GM12874 (cell line): ENCODE measurements around the gene MYO16.

Experiments
- TF ChIP-seq, protein P1 (sequence below): IDR thresholded peaks from 2 replicates; pipeline ENCODE4 v1.5.1; 2011; ENCODE audit warnings: low read depth, mild to moderate bottlenecking, control low read depth, low read length, moderate library complexity; ENCODE audit not compliant: insufficient read depth

Gene MYO16

GRCh38 chr13:108915634-108916512 is 286.5 kb downstream of the MYO16 start:
- TF ChIP-seq, protein P1, sequence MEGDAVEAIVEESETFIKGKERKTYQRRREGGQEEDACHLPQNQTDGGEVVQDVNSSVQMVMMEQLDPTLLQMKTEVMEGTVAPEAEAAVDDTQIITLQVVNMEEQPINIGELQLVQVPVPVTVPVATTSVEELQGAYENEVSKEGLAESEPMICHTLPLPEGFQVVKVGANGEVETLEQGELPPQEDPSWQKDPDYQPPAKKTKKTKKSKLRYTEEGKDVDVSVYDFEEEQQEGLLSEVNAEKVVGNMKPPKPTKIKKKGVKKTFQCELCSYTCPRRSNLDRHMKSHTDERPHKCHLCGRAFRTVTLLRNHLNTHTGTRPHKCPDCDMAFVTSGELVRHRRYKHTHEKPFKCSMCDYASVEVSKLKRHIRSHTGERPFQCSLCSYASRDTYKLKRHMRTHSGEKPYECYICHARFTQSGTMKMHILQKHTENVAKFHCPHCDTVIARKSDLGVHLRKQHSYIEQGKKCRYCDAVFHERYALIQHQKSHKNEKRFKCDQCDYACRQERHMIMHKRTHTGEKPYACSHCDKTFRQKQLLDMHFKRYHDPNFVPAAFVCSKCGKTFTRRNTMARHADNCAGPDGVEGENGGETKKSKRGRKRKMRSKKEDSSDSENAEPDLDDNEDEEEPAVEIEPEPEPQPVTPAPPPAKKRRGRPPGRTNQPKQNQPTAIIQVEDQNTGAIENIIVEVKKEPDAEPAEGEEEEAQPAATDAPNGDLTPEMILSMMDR: no peak

GRCh38 chr13:108917581-108917980 is 288.2 kb downstream of the MYO16 start:
- TF ChIP-seq, protein P1: no peak

GRCh38 chr13:108919036-108919907 is 289.9 kb downstream of the MYO16 start:
- TF ChIP-seq, protein P1: no peak

- TF ChIP-seq, protein P1: no peak
Measured at GRCh38 chr13:108920137-108920536, 290.7 kb downstream of the MYO16 start.

DNA sequence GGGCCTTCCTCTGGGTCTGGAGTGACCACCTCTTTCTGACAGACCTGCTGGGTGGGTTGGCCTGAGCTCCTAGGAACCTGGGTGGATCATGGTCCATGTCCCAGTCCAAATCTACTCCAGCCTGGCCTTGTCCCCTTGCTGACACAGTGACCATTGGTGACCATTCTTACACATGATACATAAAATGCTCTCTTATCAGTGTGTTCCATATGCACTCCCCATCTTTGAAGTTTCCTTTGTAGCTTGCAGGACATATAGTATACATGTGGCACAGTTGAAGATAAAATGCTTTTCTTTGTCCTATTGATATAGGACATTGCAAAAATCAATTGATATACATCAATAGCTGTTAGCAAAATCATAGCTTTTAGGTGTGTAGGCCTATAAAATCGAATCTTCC is 291.8 kb downstream of the MYO16 start:
- TF ChIP-seq, protein P1: no peak

DNA sequence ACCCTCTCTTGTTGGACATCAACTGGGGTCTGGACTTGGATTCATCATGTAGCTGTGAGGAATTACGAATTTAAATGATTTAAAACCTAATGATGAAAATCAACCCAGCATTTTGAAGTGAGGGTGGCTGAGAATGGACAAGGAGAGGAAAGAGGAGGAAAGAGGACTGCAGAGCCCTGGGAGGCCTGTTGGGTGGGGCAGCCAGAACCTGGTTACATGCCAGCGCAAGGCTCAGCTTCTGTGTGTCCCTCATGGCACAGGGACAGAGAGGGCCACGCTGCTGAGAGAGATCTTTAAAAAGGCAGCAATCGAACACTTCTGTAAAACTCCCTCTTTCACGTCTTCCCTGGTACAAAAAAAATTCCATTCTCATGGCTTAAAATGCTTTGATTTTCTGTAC is 292.7 kb downstream of the MYO16 start:
- TF ChIP-seq, protein P1: no peak

- TF ChIP-seq, protein P1: no peak
Measured at GRCh38 chr13:108923386-108924047, 294.1 kb downstream of the MYO16 start.
